ENCODE data around the gene PHC3.

PHC3 gene

GRCh38 chr3:170108955-170109354 is 72.6 kb downstream of the PHC3 start:
- DNase-seq (ENCODE audit: low read depth), result no peak
- H3K4me3 ChIP-seq (ENCODE audit: low read depth, low read length), result no peak overlapping the region
- no peak for TF ChIP-seq CTCF (conservative IDR thresholded peaks at IDR 0.05; ENCODE audit: low read depth, low read length)

DNA sequence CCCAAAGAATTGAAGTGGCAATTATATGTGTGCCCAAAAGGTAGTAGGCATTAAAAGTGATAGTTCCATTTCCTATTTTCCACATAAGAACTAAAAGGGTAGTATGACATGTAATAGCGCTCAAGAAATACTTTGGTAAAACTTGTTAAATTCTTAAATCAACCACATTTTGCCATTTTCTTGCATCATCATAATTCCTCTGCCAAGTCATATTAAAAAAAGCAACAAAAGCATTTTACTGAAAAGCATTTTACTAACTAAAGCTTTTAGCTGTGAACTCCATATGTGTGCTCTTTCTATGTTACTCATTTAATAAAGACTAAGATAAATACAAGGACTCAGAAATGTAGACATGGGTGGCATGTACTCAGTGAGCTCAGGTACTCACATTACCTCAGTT is 73.6 kb downstream of the PHC3 start:
- peak; percentile 42 for DNase-seq (ENCODE audit: low read depth)
- no peak overlapping the region for H3K4me3 ChIP-seq (ENCODE audit: low read depth, low read length)
- TF ChIP-seq CTCF (conservative IDR thresholded peaks at IDR 0.05; ENCODE audit: low read depth, low read length), result no peak

- DNase-seq (ENCODE audit: low read depth), result no peak
- H3K4me3 ChIP-seq (ENCODE audit: low read depth, low read length), result no peak overlapping the region
- TF ChIP-seq CTCF (conservative IDR thresholded peaks at IDR 0.05; ENCODE audit: low read depth, low read length), result no peak
Measured at GRCh38 chr3:170102431-170102830, 79.1 kb downstream of the PHC3 start.

GRCh38 chr3:170100944-170101343 is 80.6 kb downstream of the PHC3 start:
- H3K4me3 ChIP-seq (ENCODE audit: low read depth, low read length), result no peak overlapping the region
- no peak for DNase-seq (ENCODE audit: low read depth)
- no peak for TF ChIP-seq CTCF (conservative IDR thresholded peaks at IDR 0.05; ENCODE audit: low read depth, low read length)

DNA sequence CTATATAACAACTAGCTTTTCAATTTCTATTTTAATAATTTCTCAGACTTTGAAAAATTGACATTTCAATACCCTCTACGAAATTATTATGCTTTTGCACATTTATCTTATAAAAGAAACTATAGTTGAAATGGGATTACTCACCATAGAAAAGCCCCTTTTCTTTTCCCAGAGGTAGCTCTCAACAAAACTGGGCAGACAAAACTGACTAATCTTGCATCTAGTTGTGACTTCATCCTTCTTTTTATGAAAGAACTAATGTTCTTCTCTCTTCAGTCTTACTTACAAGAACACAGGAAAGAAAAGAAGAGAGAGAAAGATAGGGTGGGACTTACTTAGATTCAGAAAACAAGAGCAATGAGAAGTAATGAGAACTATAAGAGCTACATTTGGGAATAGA is 82.8 kb downstream of the PHC3 start:
- no peak for DNase-seq (ENCODE audit: low read depth)
- H3K4me3 ChIP-seq (ENCODE audit: low read depth, low read length), result no peak overlapping the region
- TF ChIP-seq CTCF (conservative IDR thresholded peaks at IDR 0.05; ENCODE audit: low read depth, low read length), result no peak

DNA sequence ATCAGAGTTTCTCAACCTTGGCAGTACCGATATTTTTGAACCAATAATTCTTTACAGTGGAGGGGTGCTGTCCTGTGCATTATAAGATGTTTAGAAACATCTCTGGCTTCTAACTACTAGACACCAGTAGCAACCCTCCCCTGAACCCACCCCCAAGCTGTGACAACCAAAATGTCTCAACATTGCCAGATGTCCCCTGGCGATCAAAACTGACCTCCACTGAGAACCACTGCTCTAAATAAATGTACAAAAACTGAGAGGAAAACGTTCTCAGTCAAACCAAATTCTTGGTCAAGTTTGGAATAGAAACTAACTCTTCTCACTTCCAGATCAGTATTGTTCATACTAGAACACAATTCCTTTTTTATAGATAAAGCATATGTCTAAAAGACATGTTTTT is 85.2 kb downstream of the PHC3 start:
- no peak overlapping the region for H3K4me3 ChIP-seq (ENCODE audit: low read depth, low read length)
- TF ChIP-seq CTCF (conservative IDR thresholded peaks at IDR 0.05; ENCODE audit: low read depth, low read length), result no peak
- no peak for DNase-seq (ENCODE audit: low read depth)

DNA sequence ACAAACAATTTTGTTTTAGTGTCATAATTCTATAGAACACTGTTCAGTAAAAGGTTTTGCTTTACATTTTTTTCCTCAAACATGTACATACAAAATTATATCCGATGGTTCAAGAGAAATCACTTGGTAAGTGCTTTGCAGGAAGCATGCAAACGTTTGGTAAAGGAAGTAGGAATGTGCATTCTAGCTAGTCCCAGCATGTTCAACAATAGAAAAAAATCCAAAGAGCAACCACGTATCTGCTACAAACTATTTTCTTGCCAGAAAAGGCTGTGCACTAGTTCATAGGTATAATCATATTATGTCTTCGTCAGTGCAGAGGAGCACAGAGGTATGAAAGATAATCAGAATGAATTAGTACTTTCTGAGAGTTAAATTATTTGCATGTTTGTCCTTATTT is 85.8 kb downstream of the PHC3 start:
- TF ChIP-seq CTCF (conservative IDR thresholded peaks at IDR 0.05; ENCODE audit: low read depth, low read length), result no peak
- no peak for DNase-seq (ENCODE audit: low read depth)
- H3K4me3 ChIP-seq (ENCODE audit: low read depth, low read length), result no peak overlapping the region

Measured in choroid plexus epithelial cell (primary cell).